Left lobe of liver (tissue), 2 donors: Measurements from ENCODE around the gene SELENOT. TPM values are rescaled to one million over a fixed set of nuclear protein-coding genes. Genes with fewer than 3 reads are reported as not detected.
"Not testable (repeated sequence)": the region's sequence is repeated elsewhere in the genome, so short reads cannot be mapped to it uniquely, and the experiment has no call there.

Experiments used
- ATAC-seq: fragments of 200-7000 bp; cut with Tn5 transposase; one replicate; pipeline ENCODE4 v1.9.1; 2020; ENCODE audit warnings: mild to moderate bottlenecking, moderate library complexity
- DNase-seq: peaks from one replicate; pipeline ENCODE4 v3.0.0-alpha.2; 2020; ENCODE audit warnings: low spot score
- total RNA-seq: library from RNA; stranded (reverse); gene quantifications from one replicate; pipeline ENCODE4 v1.2.1, GENCODE V29; 2021
- donor health status: DM: no; HTN: no; CAD: no; lungs with moderate emphysema.
- donor health status: DM: no; HTN: yes; CAD: no.

Gene SELENOT, protein sequence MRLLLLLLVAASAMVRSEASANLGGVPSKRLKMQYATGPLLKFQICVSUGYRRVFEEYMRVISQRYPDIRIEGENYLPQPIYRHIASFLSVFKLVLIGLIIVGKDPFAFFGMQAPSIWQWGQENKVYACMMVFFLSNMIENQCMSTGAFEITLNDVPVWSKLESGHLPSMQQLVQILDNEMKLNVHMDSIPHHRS
- 42.5 TPM for total RNA-seq

DNA sequence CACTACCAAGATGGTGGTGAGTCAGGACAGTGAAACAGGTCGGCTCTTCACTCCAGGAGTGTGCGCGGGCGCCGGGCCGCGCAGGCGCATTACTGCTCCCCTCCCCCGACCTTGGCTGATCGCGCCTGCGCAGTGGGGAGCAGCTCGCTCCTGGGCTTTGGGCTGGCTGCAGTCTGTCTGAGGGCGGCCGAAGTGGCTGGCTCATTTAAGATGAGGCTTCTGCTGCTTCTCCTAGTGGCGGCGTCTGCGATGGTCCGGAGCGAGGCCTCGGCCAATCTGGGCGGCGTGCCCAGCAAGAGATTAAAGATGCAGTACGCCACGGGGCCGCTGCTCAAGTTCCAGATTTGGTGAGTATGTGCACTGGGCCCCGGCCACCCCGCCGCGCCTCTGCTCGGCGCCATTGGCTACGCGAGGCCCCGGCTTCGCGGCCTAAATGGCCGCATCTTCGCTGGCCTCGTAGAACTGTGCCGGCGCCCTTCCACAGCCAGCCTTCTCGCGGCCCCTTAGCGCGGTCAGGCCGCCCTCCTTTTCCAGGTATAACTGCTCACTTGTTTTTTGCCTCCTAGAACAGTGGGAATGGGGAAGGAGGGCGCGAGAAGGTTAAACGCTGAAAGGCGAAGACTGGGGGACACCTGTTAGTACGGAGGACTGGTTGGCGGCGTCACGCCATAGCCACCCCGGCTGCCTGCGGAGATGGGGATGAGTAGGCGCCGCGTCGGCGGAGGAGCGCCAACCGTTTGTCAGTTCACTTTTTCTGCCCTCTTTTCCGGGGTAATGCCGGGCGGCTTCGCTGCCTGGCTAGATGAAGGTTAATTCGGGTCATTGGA, at the start of gene SELENOT:
Gene SELENOT, plus strand, starts transcription at position 169 of the 827 bp plus-strand sequence. Its CDS starts 42 bp downstream, at position 211.
- ATAC-seq: peak; percentile 88
- DNase-seq: peak; percentile 97

DNA sequence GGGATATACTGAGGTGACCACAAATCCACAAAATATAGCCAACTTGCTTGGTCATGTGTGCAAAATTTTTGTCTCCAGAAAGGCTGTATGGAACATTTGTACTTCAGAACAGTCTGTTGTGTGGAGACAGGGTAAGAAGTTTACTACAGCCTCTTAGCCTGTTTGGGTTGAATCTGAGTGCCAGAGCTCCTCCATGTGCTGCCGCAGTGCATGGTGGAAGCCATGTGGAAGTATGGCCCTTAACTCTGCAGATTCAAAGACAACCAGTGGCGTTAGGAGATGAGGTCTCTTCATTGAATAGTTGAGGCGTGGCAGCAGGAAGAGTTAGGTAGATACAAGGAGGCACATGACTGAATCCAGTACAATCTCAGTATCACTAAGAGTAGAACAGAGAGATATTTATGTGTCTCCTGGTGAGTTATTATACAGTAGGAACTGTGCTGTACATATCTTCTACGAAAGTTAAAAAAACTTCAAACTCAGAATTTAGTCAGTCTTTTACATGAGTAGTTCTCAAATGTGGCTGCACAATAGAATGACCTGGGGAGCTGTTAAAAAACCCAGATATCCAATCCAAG, 47.2 kb upstream of the SELENOT start:
- DNase-seq (no peak), ATAC-seq (no peak)

DNA sequence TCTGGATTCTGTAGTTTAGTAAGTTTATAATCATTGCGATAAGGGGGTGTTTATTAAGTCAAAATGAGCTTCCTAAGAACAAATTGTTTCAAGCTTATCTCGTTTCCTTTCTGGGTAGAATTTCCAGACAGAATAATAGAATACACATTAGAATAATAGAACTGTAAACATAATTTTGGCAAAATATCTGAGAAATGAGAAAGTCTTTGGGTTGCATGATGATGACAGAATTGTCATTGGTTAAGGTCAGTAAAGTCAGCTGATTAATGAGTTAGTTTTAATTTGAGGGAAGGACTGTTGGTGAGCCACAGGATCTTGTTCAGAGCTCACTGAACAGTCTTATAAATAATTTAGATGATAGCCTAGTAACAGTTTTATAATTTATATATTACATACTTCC, 46.3 kb upstream of the SELENOT start:
- no peak for DNase-seq
- no peak for ATAC-seq

DNA sequence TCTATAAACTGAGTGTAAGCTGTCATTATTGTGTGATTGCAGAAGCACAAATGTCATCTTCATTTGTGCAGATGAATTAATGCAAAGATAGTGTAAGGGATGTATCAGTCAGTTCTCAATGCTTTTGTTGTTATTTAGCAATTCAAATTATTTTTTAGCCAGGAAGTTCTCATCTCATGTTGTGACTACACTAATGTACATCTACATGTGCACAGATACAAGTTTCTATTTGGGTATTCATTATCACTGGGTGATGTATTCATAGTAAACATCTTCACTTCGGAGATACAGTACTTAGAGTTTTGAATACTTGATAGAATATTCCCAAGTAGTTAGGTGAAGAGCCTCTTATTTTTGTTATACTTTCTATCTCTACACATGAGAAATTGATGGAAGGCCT, 45.4 kb upstream of the SELENOT start:
- no peak for ATAC-seq
- no peak for DNase-seq

DNA sequence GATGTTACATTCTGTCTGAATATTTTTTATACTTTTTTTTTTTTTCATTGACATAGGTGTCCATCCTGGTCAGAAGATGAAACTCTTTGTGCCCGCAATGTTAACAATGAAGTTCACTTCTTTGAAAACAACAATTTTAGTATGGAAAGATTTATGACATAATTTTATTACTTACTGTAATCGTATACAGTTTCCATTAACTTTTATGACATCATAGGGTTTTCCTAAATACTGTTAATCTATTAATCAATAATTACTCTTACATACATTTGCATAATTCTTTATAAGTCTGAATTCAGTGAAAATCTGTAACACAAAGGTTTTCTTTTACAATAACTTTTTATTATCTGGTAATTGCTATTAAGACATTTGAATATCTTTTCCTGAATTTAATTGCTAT, 38.9 kb upstream of the SELENOT start:
- DNase-seq (no peak), ATAC-seq (no peak)

DNA sequence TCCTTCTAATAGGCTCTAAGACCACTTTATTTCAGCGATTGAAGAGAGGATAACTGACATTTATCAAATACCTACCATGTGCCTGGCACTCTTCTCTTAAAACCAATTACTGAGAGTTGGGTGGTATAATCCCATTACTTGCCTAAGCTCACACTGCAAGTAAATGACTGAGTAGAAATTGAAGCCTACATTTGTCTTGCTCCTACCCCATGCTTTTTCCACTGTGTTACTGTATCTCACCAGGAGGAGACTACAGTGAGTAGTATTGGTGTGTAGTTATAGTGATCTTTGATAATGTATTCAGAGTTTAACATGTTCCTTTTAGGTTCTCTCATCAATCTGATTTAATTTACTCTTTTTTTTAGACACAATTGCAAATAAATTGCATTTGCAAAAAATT, 35.8 kb upstream of the SELENOT start:
- no peak for ATAC-seq
- DNase-seq: no peak

DNA sequence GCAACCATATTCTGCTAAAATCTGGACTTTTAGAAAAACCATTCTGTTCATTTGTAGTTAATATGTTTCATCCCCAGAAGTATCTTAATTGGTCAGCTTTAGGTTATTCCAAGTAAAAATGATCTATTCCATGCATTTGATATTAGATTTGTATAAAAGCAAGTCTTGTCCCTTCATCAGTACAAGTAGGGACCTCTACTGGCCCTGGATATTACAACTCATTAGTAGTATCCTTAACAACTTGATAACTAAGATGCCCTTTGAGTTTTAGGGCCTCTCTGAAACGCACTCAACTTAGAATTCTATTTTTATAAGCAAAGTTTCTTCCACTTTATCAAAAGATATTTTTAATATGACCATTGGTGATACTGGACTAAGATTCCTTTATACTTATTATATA, 25.3 kb upstream of the SELENOT start:
- DNase-seq (no peak), ATAC-seq (peak; percentile 36)

DNA sequence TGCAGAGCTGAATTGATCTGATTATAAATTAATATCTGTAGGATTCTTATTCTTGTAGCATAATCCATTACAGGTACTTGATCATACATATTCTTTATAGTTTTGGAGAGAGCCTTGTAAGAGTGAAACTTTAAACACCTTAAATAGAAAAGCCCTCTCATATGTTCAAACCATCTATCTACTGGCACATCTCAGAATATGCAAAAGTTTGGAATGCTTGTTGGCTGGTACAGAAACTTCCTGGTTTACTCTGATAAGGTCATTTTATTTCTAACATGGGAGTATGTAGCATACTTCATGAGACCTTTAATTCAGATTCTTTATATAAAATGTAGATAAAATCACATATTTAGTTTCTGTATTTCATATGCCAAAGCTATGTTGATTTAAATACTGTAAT, 21.9 kb upstream of the SELENOT start:
- ATAC-seq (no peak), DNase-seq (no peak)

DNA sequence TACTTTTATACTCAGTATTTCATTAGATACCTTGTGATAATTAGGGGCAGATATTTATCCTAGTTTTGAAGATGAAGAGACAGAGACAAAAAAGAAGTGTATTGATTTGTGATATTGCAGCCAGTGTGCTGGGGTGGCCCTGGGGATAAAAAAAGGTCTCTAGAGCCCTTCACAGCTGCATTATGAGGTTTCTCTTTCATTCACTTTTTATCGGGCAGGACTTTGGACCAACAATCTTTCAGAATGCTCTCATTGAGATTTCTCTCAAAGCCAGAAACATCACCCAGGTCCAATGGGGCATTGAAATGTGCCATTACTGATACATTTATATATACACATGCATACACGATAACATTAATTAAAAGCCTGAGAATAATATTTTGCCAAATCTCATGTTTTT, 20.5 kb upstream of the SELENOT start:
- ATAC-seq (peak; percentile 62), DNase-seq (no peak)

DNA sequence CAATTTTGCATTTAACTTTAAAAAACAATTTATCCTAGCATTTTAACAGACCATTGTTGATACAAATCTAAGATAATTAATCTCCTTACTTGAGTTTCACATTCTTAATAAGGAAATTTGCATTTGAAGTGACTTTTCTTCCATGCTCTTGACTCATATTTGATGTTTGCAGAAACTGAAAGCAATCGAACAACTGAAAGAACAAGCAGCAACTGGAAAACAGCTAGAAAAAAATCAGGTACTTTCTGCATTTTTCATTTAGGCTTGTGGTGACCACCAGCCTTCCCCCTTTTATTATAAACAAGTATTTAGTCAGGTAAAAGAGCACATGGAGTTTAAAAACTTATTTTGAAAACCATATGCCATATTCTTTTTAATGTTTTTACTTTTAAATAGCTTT, 20.1 kb upstream of the SELENOT start:
- no peak for DNase-seq
- no peak for ATAC-seq

DNA sequence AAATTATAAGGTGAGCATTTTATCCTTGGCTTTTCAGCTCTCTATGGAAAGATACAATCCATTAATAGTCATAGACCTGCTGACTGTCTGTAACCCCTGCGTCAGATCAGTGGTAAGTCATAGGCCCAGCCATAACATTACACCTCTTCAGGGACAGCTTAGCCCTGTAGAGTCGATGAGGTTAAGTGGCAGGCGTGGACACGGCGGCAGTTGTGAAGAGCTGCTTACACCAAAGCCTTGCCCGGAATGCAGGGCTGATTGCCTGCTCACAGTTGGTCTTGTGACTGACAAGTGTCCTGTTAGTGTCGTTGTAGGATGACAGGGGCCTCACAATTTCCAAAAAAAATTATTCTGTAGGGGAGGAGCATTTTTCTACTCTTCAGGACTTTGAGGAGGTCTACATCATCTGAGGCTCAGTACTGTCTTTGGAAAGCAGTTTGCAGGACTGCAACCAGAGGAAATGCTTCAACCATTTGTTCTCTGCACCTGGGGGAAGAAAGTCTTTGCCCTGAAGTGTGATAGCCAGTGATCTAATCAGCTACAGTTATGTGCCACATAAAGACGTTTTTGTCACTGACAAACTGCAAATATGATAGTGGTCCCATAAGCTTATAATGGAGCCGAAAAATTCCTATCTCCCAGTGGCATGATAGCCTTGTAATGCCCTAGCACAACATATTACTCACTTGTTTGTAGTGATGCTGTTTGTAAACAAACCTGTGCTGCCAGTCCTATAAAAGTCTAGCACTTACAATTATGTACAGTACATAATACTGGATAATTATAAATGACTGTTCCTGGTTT, 14.9 kb upstream of the SELENOT start:
- no peak for DNase-seq
- no peak for ATAC-seq

DNA sequence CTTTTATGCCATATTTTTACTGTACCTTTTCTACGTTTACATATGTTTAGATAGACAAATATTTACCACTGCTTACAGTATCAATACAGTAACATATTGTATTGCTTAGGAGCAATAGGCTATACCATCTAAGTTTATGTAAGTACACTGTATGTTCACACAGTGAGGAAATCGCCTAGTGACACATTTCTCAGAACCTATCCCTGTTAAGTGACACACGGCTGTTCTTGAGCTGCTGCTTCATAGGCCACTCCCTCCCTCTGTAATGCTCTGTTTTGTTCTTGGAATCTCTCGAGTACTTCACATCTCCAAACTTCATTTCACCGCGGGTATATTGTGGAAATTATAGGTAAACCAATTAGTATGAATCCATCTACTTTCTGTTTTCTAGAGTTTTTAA, 13.4 kb upstream of the SELENOT start:
- DNase-seq: no peak

DNA sequence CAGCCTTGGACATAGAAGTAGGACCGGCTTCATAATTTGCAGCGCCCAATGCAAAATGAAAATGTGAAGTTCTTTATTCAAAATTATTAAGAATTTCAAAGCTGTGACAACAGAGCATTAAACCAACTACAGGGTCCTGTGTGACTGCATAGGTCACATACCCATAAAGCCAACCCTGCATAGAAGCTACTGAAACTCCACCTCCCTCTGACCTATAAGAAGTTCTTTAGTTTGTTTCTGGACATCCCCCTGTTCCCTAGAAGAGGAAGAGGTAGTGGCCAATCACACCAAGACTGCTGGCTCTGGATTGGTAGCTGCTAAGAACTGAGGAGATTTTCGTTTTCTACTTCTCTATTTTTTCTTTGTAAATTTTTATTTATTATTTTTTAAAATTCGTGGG, 9.0 kb upstream of the SELENOT start:
- no peak for ATAC-seq
- no peak for DNase-seq

More for the DNA sequence above, 13.4 kb upstream of the SELENOT start:
- no peak for ATAC-seq

DNA sequence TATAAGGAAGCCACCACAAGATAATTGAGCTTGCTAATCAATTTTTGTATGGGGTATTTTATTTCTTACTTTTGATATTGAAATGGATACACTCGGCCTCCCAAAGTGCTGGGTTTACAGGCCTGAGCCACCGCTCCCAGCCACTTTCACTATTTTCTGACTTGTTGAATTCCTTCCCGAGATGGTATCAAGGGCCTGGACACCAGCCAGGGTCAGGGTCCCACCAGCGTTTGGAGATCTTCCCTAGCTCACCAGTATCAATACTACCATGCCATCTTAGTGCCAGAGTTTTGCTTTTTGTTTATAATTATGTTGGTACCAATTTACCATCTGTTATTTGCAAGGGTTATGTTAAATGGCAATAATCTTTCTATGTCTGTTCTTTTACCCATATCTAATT, 5.5 kb upstream of the SELENOT start:
- DNase-seq (no peak), ATAC-seq (no peak)

DNA sequence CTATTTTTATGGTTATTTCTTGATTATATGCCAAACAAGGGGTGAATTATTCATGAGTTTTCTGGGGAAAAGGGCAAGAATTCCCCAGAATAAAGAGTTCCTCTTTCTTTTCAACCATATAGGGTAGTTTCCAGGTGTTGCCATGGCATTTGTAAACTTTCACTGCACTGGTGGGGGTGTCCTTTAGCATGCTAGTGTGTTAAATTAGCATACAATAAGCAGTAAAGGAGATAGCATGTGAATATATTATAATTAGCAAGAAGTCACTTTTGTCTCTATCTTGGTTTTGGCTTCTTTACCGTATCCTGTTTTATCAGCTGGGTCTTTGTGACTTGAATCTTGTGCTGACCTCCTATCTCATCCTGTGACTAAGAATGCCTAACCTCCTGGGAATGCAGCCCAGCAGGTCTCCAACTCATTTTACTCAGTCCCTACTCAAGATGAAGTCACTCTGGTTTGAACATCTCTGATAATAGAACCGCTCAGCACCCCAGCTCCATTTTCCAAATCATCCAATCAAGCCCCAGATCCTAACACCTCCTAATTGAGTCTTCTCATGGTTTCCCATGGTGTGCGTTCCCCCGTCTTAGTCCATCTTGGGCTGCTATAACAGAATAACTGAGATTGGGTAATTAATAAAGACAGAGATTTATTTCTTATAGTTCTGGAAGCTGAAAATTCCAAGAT, 3.4 kb upstream of the SELENOT start:
- DNase-seq: no peak

DNA sequence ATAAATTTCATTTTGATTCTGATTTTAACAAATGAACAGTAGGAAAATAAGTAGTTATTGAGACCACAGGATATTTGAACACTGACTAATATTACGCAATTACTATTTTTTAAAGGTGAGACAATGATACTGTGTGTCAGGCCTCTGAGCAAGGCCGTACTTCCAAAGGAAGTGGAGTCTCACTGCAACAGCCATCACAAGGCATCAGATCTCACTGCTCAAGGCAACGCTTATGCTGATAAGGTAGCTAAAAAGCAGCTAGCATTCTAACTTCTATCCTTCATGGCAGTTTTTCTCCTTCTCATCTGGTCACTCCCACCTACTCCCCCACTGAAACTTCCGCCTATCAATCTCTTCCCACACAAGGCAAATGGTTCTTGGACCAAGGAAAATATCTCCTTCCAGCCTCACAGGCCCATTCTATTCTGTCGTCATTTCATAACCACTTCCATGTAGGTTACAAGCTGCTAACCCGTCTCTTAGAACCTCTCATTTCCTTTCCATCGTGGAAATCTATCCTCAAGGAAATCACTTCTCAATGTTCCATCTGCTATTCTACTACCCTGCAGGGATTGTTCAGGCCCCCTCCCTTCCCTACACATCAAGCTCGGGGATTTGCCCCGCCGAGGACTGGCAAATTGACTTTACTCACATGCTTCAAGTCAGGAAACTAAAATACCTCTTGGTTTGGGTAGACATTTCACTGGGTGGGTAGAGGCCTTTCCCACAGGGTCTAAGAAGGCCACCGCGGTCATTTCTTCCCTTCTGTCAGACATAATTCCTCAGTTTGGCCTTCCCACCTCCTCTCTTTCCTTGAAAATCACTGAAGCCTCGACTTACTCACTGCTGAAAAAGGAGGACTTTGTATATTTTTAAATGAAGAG, 2.2 kb upstream of the SELENOT start:
- not testable (repeated sequence) for DNase-seq, ATAC-seq

More for the DNA sequence above, 3.4 kb upstream of the SELENOT start:
- ATAC-seq: no peak

DNA sequence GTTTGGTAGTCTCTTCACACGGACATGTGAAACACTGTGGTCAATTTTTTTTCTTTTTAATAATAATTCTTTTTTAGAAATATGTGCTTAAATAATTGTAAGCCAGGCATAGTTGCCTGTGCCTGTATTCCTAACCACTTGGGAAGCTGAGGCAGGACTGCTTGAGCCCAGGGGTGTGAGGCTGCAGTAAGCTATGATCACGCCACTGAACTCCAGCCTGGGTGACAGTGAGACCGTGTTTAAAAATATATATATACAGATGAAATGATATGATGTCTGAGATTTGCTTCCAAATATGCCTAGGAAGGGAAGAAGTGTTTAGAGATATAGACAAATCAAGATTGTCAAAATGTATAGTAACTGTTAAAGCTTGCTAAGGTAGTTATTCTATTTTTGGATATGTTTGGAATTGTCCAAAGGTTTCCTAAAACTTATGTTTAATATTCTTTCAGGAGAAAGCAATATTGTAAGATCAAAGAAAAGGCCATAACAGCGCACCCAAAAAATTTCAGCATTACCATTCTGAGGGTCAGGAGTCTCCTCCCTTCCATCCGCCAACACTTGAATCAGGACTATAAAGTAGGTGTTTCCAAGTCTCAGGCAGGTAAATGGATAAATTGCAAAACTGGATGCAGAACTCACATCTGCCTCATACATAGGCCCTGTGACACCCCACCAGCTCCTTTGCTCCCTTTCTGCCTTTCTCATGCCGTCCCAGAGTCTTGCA, 532 bp upstream of the SELENOT start:
- ATAC-seq (peak; percentile 41), DNase-seq (no peak)

DNA sequence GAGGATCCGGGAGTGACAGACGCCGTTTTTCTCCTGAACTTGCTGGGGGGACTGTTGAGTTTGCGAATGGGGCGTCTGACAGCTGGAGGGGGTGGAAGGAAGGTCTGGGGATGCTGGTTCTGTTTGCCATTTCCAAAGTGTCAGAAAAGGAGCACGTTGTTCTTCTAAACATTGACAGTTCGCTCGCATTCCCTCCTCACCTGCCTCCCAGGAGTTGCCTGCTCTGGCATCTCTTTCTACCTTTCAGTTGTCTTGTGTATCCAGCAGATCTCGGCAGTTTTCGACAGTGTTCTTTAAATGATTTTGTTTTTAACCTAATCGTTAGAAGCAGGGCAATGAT, 829 bp downstream of the SELENOT start:
- DNase-seq: no peak
- peak; percentile 18 for ATAC-seq

DNA sequence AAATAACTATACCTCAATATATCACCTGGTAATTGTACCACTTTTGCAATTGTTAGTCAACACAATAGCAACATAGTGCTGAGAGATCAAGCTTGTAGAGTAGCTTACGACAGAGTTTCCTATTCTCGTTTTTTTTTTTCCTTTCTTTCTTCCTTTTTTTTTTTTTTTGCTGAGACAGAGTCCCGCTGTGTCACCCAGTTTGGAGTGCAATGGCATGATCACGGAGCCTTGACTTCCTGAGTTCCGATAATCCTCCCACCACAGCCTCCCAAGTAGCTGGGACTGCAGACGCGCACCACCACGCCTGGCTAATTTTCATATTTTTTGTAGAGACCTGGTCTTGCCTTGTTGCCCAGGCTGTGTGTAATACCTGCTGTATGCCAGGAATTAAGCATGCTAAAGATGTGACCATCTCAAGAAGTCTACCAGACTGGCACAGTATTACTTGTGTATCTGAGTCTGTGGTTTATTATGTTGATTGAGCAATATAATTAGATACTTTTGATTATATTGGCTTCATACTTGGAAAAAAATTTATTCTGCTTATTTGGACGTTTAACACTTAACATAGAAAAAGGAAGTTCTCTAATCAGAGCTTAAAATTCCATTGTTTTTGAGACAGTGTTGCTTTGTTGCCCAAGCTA, 3.0 kb downstream of the SELENOT start:
- DNase-seq (no peak), ATAC-seq (no peak)
